Calu3 (cell line): ENCODE data around the gene BACH2. TPM values are rescaled to one million over a fixed set of nuclear protein-coding genes. Genes with fewer than 3 reads are reported as not detected.

Experiments
- BruUV-seq: library from RNA; stranded (reverse); fragments of 400-500 nt; replicated peaks from 2 replicates; lab custom pipeline; 2021; lab: Mats Ljungman, UMichigan
- CTCF ChIA-PET: fragments of 300-600 bp; sonication (Branson Sonifier 250); formaldehyde crosslinking; loops from one replicate; lab custom pipeline; 2022; ENCODE audit warnings: antibody characterized with exemption; lab: Charles Lee
- DNase-seq: peaks from one replicate; pipeline ENCODE4 v3.0.0; 2022
- H3K27ac Mint-ChIP-seq: one replicate; pipeline ENCODE4 v1.8.0; 2022; ENCODE audit warnings: mixed read lengths; ENCODE audit not compliant: unreplicated experiment
- H3K27me3 Mint-ChIP-seq: one replicate; pipeline ENCODE4 v1.8.0; 2022; ENCODE audit warnings: mixed read lengths; ENCODE audit not compliant: unreplicated experiment
- H3K36me3 Mint-ChIP-seq: one replicate; pipeline ENCODE4 v1.8.0; 2022; ENCODE audit warnings: mild to moderate bottlenecking, moderate library complexity, mixed read lengths; ENCODE audit not compliant: insufficient read depth, unreplicated experiment
- H3K4me1 Mint-ChIP-seq: one replicate; pipeline ENCODE4 v1.8.0; 2022; ENCODE audit warnings: mild to moderate bottlenecking, low read depth, mixed read lengths; ENCODE audit not compliant: unreplicated experiment
- H3K4me3 Mint-ChIP-seq: one replicate; pipeline ENCODE4 v1.8.0; 2022; ENCODE audit warnings: mild to moderate bottlenecking, low read depth, moderate library complexity, mixed read lengths; ENCODE audit not compliant: unreplicated experiment
- H3K9me3 Mint-ChIP-seq: one replicate; pipeline ENCODE4 v1.8.0; 2022; ENCODE audit warnings: low read depth, mixed read lengths; ENCODE audit not compliant: unreplicated experiment
- intact Hi-C: fragments of 100-400 bp; cut with micrococcal nuclease; formaldehyde crosslinking; loops from one replicate; pipeline ENCODE4 v1.10.0; 2022; ENCODE audit not compliant: unreplicated experiment
- total RNA-seq: library from RNA; stranded (reverse); gene quantifications from 2 replicates; pipeline ENCODE4 v1.2.3, GENCODE V29; 2022
- TF ChIP-seq, protein P1 (sequence below): fragments of 200-600 bp; IDR thresholded peaks from one replicate; pipeline ENCODE4 v1.8.0; 2022; ENCODE audit warnings: antibody characterized with exemption; ENCODE audit not compliant: unreplicated experiment

Gene BACH2
- total RNA-seq, 1 experiment from 2014 or later: 7.2 TPM

- Mint-ChIP-seq H3K36me3 (no peaks in the 10 kb centered on the region), H3K27me3 (no peaks in the 10 kb centered on the region), H3K27ac (no peak overlapping the region), H3K4me1 (peaks cover 23% of the 10 kb centered on the region), H3K4me3 (no peak overlapping the region), H3K9me3 (no peaks in the 10 kb centered on the region)
- CTCF ChIA-PET: interaction anchor here (1.3 kb wide), 1 partner anchor 31 kb away, joined by 4 read pairs; no protein-coding TSS in a partner anchor
- DNase-seq: no peak
- TF ChIP-seq, protein P1, sequence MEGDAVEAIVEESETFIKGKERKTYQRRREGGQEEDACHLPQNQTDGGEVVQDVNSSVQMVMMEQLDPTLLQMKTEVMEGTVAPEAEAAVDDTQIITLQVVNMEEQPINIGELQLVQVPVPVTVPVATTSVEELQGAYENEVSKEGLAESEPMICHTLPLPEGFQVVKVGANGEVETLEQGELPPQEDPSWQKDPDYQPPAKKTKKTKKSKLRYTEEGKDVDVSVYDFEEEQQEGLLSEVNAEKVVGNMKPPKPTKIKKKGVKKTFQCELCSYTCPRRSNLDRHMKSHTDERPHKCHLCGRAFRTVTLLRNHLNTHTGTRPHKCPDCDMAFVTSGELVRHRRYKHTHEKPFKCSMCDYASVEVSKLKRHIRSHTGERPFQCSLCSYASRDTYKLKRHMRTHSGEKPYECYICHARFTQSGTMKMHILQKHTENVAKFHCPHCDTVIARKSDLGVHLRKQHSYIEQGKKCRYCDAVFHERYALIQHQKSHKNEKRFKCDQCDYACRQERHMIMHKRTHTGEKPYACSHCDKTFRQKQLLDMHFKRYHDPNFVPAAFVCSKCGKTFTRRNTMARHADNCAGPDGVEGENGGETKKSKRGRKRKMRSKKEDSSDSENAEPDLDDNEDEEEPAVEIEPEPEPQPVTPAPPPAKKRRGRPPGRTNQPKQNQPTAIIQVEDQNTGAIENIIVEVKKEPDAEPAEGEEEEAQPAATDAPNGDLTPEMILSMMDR: no peak
- intact Hi-C loops: loop anchor here (5.0 to 10.0 kb wide), 3 partner anchors 207 to 290 kb away; no protein-coding TSS in a partner anchor
- BruUV-seq: no TSS peak
Observed at GRCh38 chr6:90187437-90188121, 109.1 kb downstream of the BACH2 start.

DNA sequence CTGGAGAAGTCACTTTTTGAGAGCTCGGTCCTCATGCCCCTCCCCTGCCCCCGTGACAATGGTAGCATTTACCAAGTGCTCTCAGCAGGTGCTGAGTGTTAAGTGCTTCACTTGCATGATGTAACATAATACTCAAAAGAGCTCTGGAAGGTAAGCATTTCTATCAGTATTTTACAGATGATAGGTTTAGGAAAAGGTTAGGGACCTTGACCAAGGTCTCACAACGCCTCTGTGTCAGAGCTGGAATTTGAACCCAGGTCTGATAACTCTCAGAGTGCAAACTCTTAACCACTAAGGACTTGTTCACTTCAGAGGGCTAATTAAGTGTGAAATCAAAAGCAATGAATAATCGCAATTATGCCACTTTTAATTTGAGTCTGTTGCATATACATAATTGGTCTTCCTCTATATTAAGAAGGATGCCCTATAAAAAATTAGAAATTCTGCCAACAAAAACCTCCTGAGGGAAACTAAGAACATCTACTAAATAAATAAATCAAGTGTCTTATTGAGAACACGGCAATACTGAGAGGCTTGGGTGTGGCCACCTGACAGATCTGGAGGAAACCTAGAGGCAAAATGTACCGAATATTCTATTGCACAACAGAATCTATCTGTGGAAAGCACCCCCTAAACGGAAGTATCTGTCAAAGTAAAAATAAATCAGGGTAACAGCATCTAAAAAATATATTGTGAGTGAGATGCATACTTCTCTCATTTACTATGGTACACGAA lies 109.8 kb downstream of the BACH2 start:
- Mint-ChIP-seq H3K4me1 (peaks cover 31% of the 10 kb centered on the region), H3K36me3 (no peaks in the 10 kb centered on the region), H3K27ac (no peak overlapping the region), H3K27me3 (no peaks in the 10 kb centered on the region), H3K9me3 (no peaks in the 10 kb centered on the region), H3K4me3 (no peak overlapping the region)
- BruUV-seq: no TSS peak
- intact Hi-C loops: loop anchor here (5.0 to 10.0 kb wide), 3 partner anchors 208 to 290 kb away; no protein-coding TSS in a partner anchor
- no peak for DNase-seq
- CTCF ChIA-PET: interaction anchor here (0.7 kb wide), 1 partner anchor 269 kb away, joined by 4 read pairs; no protein-coding TSS in a partner anchor
- TF ChIP-seq, protein P1: no peak

- no peaks in the 10 kb centered on the region for H3K9me3 Mint-ChIP-seq
- no peak overlapping the region for H3K4me3 Mint-ChIP-seq
- peaks cover 32% of the 10 kb centered on the region for H3K4me1 Mint-ChIP-seq
- CTCF ChIA-PET: interaction anchor here (0.7 kb wide), 1 partner anchor 269 kb away, joined by 4 read pairs; no protein-coding TSS in a partner anchor
- no peak overlapping the region for H3K27ac Mint-ChIP-seq
- TF ChIP-seq, protein P1: no peak
- no TSS peak for BruUV-seq
- H3K36me3 Mint-ChIP-seq: no peaks in the 10 kb centered on the region
- no peak for DNase-seq
- intact Hi-C loops: loop anchor here (5.0 to 10.0 kb wide), 3 partner anchors 209 to 291 kb away; no protein-coding TSS in a partner anchor
- H3K27me3 Mint-ChIP-seq: no peaks in the 10 kb centered on the region
Observed at GRCh38 chr6:90186026-90186425, 110.6 kb downstream of the BACH2 start.

GRCh38 chr6:90184334-90185298 lies 112.0 kb downstream of the BACH2 start:
- no peaks in the 10 kb centered on the region for H3K36me3 Mint-ChIP-seq
- DNase-seq: peak; percentile 77
- CTCF ChIA-PET: interaction anchor here (0.6 to 2.2 kb wide), 9 partner anchors 13 to 1216 kb away, joined by 3 to 12 read pairs (median 4); no protein-coding TSS in a partner anchor
- peak overlapping the region; percentile 83 for H3K27ac Mint-ChIP-seq
- intact Hi-C loops: loop anchor here (2.0 to 10.0 kb wide), 6 partner anchors 34 to 293 kb away; no protein-coding TSS in a partner anchor
- no TSS peak for BruUV-seq
- peak overlapping the region; percentile 39 for H3K4me3 Mint-ChIP-seq
- no peaks in the 10 kb centered on the region for H3K9me3 Mint-ChIP-seq
- H3K27me3 Mint-ChIP-seq: no peaks in the 10 kb centered on the region
- TF ChIP-seq, protein P1: no peak
- peaks cover 32% of the 10 kb centered on the region for H3K4me1 Mint-ChIP-seq
